Thyroid gland (tissue), 4 donors: Measurements from ENCODE around the gene SGPP1.

Experiments used
- POLR2A ChIP-seq, 2 donors: fragments of 450-650 bp; IDR thresholded peaks; one replicate each; pipeline ENCODE4 v1.6.1; 2017; ENCODE audit warnings: antibody characterized with exemption in 2 of 2, mild to moderate bottlenecking in 2 of 2, moderate library complexity in 1 of 2
- TF ChIP-seq, protein P1 (sequence below), 6 experiments: fragments of 200-600 bp in 3 of 6; fragments of 450-650 bp in 3 of 6; sonication (generic) in 3 of 6; IDR thresholded peaks; one replicate each; pipeline ENCODE4 v1.5.1; 2016 to 2019; ENCODE audit warnings: antibody characterized with exemption in 6 of 6, mild to moderate bottlenecking in 2 of 6, inconsistent platforms in 1 of 6, moderate library complexity in 1 of 6

DNA sequence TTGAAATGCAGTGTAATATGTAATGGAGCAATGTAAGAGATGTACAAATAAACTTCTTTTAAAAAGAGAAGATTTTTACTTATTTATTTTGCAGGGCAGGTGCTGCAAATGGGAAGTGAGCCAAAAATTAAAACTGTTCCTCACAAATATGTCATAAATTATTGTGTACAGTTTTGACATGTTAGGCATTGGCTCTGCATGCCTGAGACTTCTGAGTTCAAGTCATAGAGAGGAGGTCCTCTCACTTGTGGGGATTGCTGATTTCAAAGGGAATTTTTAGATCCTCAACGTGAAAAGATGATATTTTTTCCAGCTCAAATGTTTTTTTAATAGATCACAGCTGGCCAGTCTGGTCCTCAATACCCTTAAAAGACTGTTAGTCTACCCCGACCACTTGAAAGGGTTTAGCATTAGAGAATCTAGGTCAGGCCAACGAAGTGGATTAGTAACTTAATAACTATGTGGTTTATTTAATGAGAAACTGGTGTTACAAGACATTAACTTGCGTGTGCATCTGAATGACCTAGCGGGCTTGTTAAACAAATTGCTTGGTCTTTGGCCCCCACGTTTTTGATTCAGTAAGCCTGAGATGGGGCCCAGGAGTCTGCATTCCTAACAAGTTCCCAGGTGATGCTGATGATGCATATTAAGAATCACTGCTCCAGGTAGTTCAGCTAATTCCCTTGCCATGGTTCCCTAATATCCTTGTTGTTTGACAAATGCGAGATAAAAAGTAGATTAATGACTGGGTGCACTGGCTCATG, 55.3 kb downstream of the SGPP1 start:
- TF ChIP-seq, protein P1, sequence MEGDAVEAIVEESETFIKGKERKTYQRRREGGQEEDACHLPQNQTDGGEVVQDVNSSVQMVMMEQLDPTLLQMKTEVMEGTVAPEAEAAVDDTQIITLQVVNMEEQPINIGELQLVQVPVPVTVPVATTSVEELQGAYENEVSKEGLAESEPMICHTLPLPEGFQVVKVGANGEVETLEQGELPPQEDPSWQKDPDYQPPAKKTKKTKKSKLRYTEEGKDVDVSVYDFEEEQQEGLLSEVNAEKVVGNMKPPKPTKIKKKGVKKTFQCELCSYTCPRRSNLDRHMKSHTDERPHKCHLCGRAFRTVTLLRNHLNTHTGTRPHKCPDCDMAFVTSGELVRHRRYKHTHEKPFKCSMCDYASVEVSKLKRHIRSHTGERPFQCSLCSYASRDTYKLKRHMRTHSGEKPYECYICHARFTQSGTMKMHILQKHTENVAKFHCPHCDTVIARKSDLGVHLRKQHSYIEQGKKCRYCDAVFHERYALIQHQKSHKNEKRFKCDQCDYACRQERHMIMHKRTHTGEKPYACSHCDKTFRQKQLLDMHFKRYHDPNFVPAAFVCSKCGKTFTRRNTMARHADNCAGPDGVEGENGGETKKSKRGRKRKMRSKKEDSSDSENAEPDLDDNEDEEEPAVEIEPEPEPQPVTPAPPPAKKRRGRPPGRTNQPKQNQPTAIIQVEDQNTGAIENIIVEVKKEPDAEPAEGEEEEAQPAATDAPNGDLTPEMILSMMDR (IDR thresholded peaks at IDR 0.05): no peak
- no peak for TF ChIP-seq POLR2A (IDR thresholded peaks at IDR 0.05)
